Thoracic aorta (tissue), 2 donors: ENCODE data around the gene SSR3. TPM values are rescaled to one million over a fixed set of nuclear protein-coding genes. Genes with fewer than 3 reads are reported as not detected.

Experiments used
- ATAC-seq: fragments of 150-250 bp; one replicate; pipeline ENCODE4 v1.8.0; 2017; ENCODE audit warnings: low read depth; ENCODE audit not compliant: insufficient number of reproducible peaks, low FRiP score
- DNase-seq: peaks from one replicate; pipeline ENCODE4 v3.0.0-alpha.2; 2020; ENCODE audit warnings: low spot score
- H3K27ac ChIP-seq, 2 donors: fragments of 200-600 bp; sonication (generic); 1 replicate in 1 of 2; 2 replicates in 1 of 2; pipeline ENCODE4 v1.5.1; 2016; ENCODE audit warnings: mild to moderate bottlenecking in 2 of 2, moderate library complexity in 2 of 2
- H3K27me3 ChIP-seq: fragments of 200-600 bp; sonication (generic); replicated peaks from 2 replicates; pipeline ENCODE4 v1.6.0; 2016; ENCODE audit warnings: mild to moderate bottlenecking; ENCODE audit not compliant: insufficient read depth
- H3K36me3 ChIP-seq: fragments of 200-600 bp; sonication (generic); one replicate; pipeline ENCODE4 v1.5.1; 2016
- H3K4me1 ChIP-seq, 2 donors: fragments of 200-600 bp; sonication (generic); 1 replicate in 1 of 2; 2 replicates in 1 of 2; pipeline versions ENCODE4 v1.5.1 to v1.6.0; 2016; ENCODE audit warnings: low read depth in 2 of 2, mild to moderate bottlenecking in 1 of 2; ENCODE audit not compliant: control insufficient read depth in 1 of 2
- H3K4me3 ChIP-seq: fragments of 200-600 bp; sonication (generic); 2 replicates; pipeline ENCODE4 v1.5.1; 2016; ENCODE audit warnings: mild to moderate bottlenecking
- H3K9me3 ChIP-seq: fragments of 200-600 bp; sonication (generic); 2 replicates; pipeline ENCODE4 v1.5.1; 2016
- total RNA-seq, 2 donors: library from RNA; depleted of rRNA; stranded (reverse); fragments of >200 nt; gene quantifications; one replicate each; pipeline versions ENCODE4 v1.1.0 to v1.2.3, GENCODE V29; 2016
- TF ChIP-seq, protein P1 (sequence below): fragments of 200-600 bp; sonication (generic); IDR thresholded peaks from one replicate; pipeline ENCODE4 v1.5.1; 2019; ENCODE audit warnings: antibody characterized with exemption

SSR3 gene
- total RNA-seq, 2 donors from 2014 or later, result 94.0 to 107 TPM

DNA sequence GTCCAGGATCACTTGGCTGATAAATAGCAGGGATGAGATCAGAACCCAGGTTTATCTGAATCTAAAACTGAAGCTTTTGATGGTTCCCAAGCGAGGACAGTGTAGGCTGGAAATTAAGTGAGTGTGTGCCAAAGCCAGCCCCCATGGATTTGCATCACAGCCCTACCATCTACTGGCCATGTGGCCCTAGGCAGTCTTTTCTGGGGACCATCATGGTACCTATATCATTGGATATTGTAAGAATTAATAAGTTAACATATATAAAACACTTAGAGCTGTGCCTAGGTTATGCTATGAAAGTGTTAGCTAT lies 32.8 kb upstream of the SSR3 start:
- Histone ChIP-seq H3K36me3 (no peaks in the 10 kb centered on the region), H3K27ac (peak overlapping the region in 1 of 2 donors; percentile 18), H3K4me1 (peaks cover 6 to 23% of the 10 kb centered on the region in 2 donors), H3K9me3 (no peaks in the 10 kb centered on the region), H3K27me3 (no peaks in the 10 kb centered on the region), H3K4me3 (no peak overlapping the region)
- ATAC-seq (no peak), DNase-seq (no peak)
- TF ChIP-seq, protein P1, sequence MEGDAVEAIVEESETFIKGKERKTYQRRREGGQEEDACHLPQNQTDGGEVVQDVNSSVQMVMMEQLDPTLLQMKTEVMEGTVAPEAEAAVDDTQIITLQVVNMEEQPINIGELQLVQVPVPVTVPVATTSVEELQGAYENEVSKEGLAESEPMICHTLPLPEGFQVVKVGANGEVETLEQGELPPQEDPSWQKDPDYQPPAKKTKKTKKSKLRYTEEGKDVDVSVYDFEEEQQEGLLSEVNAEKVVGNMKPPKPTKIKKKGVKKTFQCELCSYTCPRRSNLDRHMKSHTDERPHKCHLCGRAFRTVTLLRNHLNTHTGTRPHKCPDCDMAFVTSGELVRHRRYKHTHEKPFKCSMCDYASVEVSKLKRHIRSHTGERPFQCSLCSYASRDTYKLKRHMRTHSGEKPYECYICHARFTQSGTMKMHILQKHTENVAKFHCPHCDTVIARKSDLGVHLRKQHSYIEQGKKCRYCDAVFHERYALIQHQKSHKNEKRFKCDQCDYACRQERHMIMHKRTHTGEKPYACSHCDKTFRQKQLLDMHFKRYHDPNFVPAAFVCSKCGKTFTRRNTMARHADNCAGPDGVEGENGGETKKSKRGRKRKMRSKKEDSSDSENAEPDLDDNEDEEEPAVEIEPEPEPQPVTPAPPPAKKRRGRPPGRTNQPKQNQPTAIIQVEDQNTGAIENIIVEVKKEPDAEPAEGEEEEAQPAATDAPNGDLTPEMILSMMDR, result no peak

DNA sequence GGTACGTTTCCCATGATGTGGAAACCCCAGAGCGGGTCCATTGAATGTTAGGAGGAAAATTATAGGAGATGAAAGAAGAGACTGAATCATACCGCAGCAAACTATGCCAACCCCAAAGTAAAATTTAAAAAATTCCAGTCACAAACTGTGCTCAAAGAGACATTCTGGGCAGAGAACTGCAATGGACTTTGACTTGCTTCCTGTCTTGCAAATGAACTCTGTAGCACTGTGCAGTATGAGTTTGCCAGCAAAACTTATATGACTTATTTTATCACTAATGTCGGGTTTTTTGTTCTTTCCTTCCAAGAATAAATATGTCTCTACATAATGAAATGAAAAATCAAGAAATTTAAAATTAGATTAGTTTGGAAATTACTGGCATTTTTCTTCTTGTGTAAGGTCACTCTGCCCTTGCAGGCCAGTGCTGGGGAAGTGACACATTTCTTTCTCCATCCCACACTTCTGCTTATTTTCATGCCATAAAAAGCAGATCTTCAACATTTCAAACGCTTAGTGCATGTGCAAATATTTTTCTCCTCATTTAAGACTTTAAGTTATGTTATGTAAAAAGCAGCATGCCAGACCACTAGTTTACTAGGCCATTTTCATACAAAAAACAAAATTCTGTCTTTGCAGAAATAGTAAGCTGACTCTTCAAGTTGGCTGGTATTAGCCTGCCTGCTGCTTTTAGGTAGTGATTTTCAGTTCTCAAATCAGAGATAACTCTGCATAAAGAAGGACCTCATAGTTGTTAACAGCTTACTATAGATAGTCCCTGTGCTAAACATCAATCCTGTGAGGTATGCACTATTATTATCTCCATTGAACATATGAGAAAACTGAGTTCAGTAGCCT lies 32.2 kb upstream of the SSR3 start:
- ATAC-seq, result no peak
- no peaks in the 10 kb centered on the region for H3K9me3 ChIP-seq
- H3K4me3 ChIP-seq, result no peak overlapping the region

DNA sequence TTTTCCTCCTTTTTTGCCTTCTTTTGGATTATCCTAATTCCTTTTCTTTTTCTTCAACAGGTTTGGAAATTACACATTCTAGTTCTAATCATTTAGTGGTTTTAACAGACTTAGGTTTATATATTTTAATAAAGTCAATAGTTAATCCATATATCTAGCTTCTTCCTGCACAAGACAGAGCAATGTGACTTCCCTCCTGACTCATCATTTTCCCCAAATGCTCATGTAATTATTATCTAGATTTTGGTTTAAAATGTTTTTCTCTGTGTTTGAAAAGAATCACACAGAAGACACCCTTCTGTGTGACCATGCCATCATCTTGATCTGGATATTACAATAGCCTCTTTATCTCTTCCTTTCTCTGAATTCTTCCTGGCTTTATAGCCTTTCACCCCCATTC lies 28.6 kb upstream of the SSR3 start:
- no peak overlapping the region for H3K27ac ChIP-seq
- H3K27me3 ChIP-seq, result no peaks in the 10 kb centered on the region
- no peaks in the 10 kb centered on the region for H3K9me3 ChIP-seq
- no peaks in the 10 kb centered on the region for H3K36me3 ChIP-seq
- no peak overlapping the region for H3K4me3 ChIP-seq
- ATAC-seq, result no peak
- TF ChIP-seq, protein P1, result no peak
- H3K4me1 ChIP-seq, result peaks cover 6 to 23% of the 10 kb centered on the region in 2 donors
- no peak for DNase-seq

More for the DNA sequence above, 32.2 kb upstream of the SSR3 start:
- TF ChIP-seq, protein P1, result no peak
- Histone ChIP-seq H3K27me3 (no peaks in the 10 kb centered on the region), H3K4me1 (peaks cover 6 to 23% of the 10 kb centered on the region in 2 donors), H3K36me3 (no peaks in the 10 kb centered on the region), H3K27ac (peak overlapping the region; percentile 3 to 46)
- no peak for DNase-seq

DNA sequence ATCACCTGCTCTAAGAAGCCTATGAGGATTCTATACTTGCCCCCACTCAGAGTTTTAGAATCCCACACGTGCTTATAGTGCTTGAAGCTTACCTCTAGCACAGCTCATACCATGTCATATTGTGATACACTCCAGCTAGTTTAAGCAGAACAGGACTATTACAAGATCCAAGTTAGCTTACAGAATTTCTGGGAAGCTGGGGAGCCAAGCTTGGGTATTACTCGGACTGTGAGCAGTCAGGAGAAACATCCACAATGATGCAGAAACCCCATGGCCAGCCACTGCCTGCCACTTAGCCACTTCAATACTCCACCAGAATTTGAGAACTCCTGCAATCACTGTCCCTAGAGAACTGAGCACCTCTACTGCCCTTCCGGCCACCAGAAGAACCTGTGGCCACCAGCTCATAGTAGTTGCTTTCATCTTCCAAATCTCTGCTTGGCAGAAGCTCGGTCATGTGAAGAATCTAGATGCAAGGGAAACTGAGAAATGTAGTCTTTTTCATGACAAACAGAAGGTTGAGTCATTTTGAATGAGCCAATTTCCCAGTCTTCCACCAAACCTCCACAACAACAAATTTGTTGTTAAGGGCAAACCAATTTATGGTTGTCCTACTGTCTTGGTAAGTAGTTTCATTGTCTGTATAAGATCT lies 27.7 kb upstream of the SSR3 start:
- Histone ChIP-seq H3K27ac (no peak overlapping the region), H3K27me3 (no peaks in the 10 kb centered on the region), H3K4me3 (no peak overlapping the region), H3K36me3 (no peaks in the 10 kb centered on the region), H3K9me3 (no peaks in the 10 kb centered on the region), H3K4me1 (peaks cover 5 to 14% of the 10 kb centered on the region in 2 donors)
- TF ChIP-seq, protein P1, result no peak
- ATAC-seq (no peak), DNase-seq (no peak)

DNA sequence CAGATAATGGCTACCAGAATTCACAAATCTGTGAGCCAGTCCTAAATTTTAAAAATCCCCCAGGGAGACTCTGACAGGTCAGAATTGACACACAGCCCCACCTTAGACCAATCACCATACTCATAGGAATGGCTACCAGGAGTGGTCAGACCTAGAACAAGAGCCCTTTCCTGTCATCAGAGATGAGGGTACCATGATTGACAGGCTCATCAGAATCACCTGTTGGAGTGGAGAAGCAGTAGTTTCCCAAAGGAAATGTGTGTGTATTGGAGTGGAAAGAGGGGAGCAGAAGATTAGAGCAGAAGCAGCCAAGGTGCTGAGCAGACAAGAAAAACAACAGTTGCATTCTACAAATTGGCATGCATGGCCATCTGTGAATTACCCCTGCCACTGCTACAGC lies 27.0 kb upstream of the SSR3 start:
- Histone ChIP-seq H3K4me3 (no peak overlapping the region), H3K27me3 (no peaks in the 10 kb centered on the region), H3K4me1 (peaks cover 0 to 7% of the 10 kb centered on the region in 2 donors), H3K9me3 (no peaks in the 10 kb centered on the region), H3K27ac (no peak overlapping the region), H3K36me3 (no peaks in the 10 kb centered on the region)
- ATAC-seq (no peak), DNase-seq (no peak)
- TF ChIP-seq, protein P1, result no peak
